Bronchial epithelial cell (primary cell): ENCODE measurements around the gene ICAM1. TPM values are rescaled to one million over a fixed set of nuclear protein-coding genes. Genes with fewer than 3 reads are reported as not detected.

Source experiments
- DNase-seq: peaks from one replicate; pipeline ENCODE4 v3.0.0-alpha.2; 2010; ENCODE audit warnings: low read depth
- FAIRE-seq: peaks from 2 replicates; lab custom pipeline; 2011; peaks lifted over from hg19 to GRCh38; lab: Jason Lieb, UNC
- H3K27me3 ChIP-seq: 2 replicates; pipeline ENCODE4 v1.5.1; 2011; ENCODE audit warnings: low read length; ENCODE audit not compliant: control insufficient read depth, insufficient read depth
- H3K36me3 ChIP-seq: 2 replicates; pipeline ENCODE4 v1.5.1; 2011; ENCODE audit warnings: low read length; ENCODE audit not compliant: control insufficient read depth, insufficient read depth
- H3K4me3 ChIP-seq: 2 replicates; pipeline ENCODE4 v1.5.1; 2011; ENCODE audit warnings: mild to moderate bottlenecking, low read depth, low read length, control low read depth
- total RNA-seq: library from RNA; depleted of rRNA; stranded (reverse); fragments of >200 nt; gene quantifications from 2 replicates; pipeline ENCODE4 v1.2.1, GENCODE V29; 2014
- TF ChIP-seq, protein P1 (sequence below): IDR thresholded peaks from 2 replicates; pipeline ENCODE4 v1.5.1; 2011; ENCODE audit warnings: mild to moderate bottlenecking, moderate library complexity, low read length, control low read depth, inconsistent platforms; ENCODE audit not compliant: insufficient read depth, severe bottlenecking

The ICAM1 gene
- total RNA-seq, 1 donor from 2014 or later: 0.79 TPM

DNA sequence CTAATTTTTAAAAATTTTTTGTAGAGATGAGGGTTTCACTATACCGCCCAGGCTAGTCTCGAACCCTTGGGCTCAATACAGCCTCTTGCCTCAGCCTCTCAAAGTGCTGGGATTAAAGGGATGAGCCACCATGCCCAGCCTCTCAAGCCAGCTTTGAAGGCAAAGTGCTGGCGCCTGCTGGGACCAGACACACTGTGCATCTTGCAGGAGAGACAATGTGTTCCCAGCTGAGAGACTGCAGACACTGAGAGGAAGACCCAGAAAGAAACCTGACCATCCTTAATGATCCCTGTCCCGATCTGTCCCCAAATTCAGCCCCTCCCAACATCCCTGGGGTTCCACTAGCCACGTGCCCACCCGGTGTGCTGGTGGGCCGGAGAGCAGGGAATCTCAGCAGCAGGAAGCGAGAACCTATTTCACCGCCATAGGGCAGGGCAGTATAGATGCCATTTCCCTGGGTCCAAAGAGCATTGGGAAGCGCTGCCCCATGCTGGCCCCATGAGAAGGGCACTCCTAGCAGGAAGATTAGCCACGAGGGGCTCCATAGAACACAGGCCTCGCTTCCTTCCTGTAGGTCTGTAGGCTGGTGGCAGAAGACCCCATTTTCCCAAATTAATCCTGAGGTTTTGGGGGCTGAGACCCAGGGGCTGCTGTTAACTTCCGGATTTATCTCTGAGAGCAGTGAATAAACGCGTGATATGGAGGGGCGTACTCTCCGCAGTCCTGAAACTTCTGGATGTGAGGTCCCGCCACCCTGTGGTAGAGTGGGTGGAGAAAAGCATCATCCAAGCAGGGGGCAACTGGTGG, 61.4 kb downstream of the ICAM1 start:
- FAIRE-seq: no peak
- DNase-seq: no peak

DNA sequence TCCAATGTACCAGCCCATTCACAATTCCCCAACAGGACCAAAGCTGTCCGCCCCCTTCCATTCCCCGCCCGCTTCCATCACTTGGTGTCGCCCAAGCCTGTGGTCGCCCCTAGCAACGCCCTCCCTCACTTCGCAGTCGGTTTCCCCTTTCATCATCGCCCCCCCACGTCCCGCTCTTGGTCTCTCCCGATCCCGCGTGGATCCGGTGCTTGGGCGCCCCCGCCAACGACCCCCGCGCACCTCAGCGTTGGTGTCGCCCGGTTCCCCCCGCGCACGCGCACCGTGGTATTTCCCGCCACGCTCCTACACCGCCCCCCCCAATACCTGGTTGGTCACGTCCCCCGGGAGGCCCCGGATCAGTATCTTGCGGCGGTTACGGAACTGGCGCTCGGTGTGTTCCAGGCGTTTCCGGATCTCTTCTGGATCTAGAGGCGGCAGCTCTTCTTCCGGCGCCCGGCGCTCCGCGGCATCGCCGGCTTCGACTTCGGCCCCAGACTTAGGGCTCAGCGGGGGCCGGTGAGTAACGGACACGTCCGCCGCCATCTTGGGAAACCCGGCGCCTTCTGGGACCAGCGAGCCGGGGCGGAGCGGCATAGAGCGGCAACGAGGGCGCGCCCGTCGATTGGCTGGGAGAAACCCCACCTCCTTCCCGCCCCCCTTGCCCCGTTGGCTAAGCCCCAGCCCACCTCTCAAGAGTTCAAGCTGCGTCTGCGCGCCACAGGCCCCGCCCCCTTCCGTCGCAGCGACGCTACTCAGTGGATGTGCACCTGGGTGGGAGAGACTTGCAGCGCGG, 62.2 kb downstream of the ICAM1 start, which contains the start of gene RAVER1:
Gene RAVER1, minus strand, starts transcription at position 565 of the 793 bp plus-strand sequence. Its CDS starts 22 bp downstream, at position 543.
- no peak for FAIRE-seq
- DNase-seq: peak; percentile 87
- TF ChIP-seq, protein P1, sequence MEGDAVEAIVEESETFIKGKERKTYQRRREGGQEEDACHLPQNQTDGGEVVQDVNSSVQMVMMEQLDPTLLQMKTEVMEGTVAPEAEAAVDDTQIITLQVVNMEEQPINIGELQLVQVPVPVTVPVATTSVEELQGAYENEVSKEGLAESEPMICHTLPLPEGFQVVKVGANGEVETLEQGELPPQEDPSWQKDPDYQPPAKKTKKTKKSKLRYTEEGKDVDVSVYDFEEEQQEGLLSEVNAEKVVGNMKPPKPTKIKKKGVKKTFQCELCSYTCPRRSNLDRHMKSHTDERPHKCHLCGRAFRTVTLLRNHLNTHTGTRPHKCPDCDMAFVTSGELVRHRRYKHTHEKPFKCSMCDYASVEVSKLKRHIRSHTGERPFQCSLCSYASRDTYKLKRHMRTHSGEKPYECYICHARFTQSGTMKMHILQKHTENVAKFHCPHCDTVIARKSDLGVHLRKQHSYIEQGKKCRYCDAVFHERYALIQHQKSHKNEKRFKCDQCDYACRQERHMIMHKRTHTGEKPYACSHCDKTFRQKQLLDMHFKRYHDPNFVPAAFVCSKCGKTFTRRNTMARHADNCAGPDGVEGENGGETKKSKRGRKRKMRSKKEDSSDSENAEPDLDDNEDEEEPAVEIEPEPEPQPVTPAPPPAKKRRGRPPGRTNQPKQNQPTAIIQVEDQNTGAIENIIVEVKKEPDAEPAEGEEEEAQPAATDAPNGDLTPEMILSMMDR: no peak
- H3K36me3 ChIP-seq: peaks cover 11% of the 10 kb centered on the region
- no peaks in the 10 kb centered on the region for H3K27me3 ChIP-seq
- H3K4me3 ChIP-seq: peak within 1 kb of the TSS; percentile 93

More for the DNA sequence above, 61.4 kb downstream of the ICAM1 start:
- Histone ChIP-seq H3K36me3 (peaks cover 15% of the 10 kb centered on the region), H3K27me3 (no peaks in the 10 kb centered on the region), H3K4me3 (peak overlapping the region; percentile 93)
- TF ChIP-seq, protein P1: peak; percentile 14

DNA sequence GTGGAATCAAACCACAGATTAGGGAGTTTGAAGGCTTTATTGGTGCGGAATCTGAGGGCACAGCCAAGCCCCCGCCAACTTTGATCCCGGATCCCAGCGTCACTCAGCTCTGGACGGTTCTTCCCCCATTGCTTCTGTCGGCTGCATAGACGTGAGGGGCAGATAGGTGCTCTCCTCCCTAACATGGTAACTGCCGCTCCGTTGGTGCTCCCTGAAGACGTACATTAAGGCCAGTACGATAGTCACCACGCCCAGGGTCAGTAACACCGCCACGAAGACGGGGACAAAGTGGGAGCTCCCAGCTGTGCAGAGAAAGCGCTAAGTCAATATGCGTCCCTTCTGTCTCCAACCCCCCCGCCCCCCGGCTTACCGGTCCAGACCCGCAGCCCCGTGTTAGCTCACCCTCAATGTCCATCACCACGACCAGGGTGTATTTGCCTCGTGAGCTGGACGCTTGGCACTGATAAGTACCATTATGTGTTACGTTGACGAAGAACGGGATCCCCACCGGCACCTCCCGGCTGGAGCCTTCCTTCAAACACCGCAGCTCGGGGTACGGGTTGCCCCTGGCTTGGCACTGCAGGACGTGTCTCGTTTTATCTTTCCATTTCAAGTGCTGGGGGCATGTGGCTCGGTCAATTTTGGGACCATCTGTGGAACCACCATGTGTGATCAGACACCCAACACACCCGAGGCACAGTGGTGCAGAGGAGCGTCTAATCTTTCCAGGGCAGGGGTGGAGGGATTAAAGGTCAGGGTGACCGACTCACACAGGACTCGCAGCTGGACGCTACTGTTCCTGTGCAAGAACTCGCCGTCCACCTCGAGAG, 63.1 kb downstream of the ICAM1 start:
- peaks cover 6% of the 10 kb centered on the region for H3K36me3 ChIP-seq
- DNase-seq: no peak
- H3K4me3 ChIP-seq: peak overlapping the region; percentile 93
- TF ChIP-seq, protein P1: no peak
- FAIRE-seq: no peak
- H3K27me3 ChIP-seq: no peaks in the 10 kb centered on the region

DNA sequence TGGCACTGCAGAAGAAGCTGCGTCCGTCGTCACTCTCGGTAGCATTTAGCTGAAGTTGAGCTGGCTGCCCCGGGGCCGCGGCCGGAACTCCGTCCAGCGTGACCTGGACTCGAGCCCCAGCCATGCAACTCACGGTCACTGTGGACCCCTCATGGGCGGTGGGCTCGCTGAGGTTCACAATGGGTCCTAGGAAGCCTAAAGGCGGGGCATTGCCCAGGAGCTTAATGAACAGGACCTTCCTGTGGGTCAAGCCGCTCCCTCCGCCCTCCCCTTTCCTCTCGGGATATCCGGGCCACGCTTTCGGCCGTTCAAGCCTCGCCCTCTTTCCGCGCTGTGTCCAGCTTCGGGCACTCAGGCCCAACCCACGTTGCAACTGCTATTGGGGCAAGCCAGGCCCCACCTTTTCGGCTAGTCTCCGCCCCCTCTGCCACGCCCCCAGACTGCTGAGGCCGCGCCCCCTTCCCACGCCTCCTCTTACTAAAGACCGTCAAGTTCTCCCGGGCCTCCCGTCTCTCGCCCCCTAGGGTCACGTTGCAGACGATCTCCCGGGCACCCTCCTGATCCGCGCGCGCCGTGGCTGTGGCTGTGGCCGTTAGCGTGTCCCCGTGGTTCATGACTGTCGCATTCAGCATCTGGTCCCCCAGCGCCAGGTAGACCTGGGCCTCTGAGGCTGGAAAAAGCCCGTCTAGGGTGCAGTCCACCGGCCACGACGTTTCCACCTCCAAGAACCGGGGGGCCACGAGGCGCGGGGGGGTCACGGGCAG, 63.9 kb downstream of the ICAM1 start:
- no peaks in the 10 kb centered on the region for H3K27me3 ChIP-seq
- H3K4me3 ChIP-seq: peak overlapping the region; percentile 93
- TF ChIP-seq, protein P1: peak; percentile 18
- H3K36me3 ChIP-seq: peaks cover 3% of the 10 kb centered on the region
- DNase-seq: peak; percentile 86
- no peak for FAIRE-seq

DNA sequence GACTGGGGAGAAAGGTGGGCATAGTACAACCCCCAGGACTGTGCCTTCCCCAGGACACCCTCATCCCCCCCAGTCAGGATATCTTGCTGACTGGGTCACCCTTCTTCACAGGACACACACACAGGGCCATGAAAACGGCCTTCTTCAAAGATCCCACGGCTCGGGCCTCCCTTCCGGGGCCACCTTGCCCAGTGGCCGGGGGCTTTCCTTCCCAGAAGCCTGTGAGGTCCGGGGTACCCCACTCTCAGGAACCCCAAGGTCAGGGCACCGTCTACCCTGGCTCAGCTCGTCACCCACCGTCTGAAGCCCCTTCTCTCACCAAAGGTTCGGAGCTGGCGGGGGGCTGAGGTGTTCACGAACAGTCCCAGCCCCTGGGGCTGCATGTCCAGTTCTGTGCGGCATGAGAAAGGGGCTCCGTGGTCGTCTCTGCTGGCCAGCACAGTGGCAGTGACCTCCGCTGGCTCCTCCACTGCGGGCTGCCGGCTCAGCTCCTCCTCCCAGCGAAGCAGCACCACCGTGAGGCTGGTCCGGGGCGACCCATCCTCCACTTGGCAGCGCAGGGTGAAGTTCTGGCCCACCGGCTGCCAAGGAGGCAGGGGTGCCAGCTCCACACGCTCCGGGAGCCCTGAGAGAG, 64.5 kb downstream of the ICAM1 start:
- no peak overlapping the region for H3K4me3 ChIP-seq
- TF ChIP-seq, protein P1: no peak
- no peak for DNase-seq
- H3K36me3 ChIP-seq: no peaks in the 10 kb centered on the region
- FAIRE-seq: no peak
- H3K27me3 ChIP-seq: no peaks in the 10 kb centered on the region
